Activated T-cell treated with anti-CD3 and anti-CD28 coated beads for 24 hours (primary cell): ENCODE data around the gene YKT6.

Experiments
- DNase-seq: peaks from one replicate; pipeline ENCODE4 v3.0.0-alpha.2; 2020; ENCODE audit warnings: low read depth

YKT6 gene

DNA sequence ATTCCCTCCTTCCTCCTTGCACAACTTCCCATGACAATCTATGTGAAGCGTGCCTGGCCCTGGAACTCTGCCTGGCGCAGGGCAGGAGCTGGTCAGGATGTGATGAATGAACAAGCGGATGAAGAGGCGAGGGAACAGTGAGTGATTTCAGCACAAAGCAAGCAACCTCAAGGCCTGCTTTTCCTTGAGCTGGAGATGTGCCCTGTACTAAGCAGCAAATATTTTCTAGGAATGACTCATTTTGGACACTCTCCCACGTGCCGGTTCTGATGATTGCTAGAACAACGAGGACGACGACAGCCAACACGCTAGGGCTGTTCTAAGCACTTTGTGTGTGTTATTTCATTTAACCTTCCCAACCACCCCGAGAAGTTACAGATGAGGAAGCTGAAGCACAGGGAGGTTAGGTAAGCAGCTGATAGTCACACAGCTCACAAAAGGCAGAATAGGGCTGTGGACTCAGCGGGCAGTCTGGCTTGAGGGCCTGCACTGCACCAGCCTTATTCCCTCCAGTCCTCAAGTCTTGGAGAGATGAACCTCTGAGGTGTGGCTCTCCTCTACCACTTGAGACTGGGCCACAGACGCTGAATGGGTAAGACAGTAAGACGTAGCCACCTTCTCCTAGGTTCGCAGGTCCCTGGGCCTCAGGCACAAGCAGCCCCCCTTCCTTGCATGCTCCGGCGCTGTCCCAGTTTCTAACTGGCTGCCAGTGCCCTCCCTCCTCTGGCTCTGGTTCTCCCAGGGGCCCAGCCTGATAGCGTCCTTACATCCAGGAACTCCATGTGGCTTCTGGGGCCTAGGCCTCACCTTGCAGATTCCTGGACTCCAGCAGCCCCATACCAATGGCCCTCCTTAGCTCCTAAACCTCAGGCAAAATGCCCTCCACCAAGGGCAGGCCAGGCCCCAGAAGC is 59.0 kb downstream of the YKT6 start:
- DNase-seq = no peak

- DNase-seq = no peak
Measured at GRCh38 chr7:44261240-44261639, 60.5 kb downstream of the YKT6 start.

DNA sequence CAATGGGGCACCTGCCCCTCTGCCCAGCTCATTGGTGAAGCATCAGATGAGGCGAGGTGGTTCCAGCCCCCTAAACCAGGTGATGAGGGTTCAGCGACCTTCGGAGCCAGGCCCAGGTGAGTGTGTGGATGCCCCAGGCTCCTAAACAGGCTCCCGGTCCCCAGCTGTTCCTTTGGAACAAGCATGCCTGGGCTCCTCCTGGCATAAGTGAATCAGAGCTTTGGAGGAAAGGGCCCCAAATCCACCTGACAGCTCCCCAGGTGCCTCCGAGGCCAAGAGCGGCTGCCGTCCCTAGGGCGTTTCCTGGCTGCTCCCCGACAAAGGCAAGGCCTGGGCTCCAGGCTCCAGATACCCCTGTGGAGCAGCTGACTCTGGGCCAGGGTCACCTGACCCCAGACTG is 61.3 kb downstream of the YKT6 start:
- no peak for DNase-seq

GRCh38 chr7:44263326-44264082 is 62.7 kb downstream of the YKT6 start:
- no peak for DNase-seq
